Keratinocyte (primary cell): ENCODE data around the gene TET2. TPM values are rescaled to one million over a fixed set of nuclear protein-coding genes. Genes with fewer than 3 reads are reported as not detected.

Experiments
- DNase-seq: peaks from one replicate; pipeline ENCODE4 v3.0.0-alpha.2; 2011; ENCODE audit warnings: low read depth, missing footprints, low spot score
- FAIRE-seq: peaks from 2 replicates; lab custom pipeline; 2011; peaks lifted over from hg19 to GRCh38; lab: Jason Lieb, UNC
- H2AFZ ChIP-seq: 2 replicates; pipeline ENCODE4 v1.6.0; 2012; ENCODE audit warnings: low read length, control low read depth, inconsistent platforms; ENCODE audit not compliant: control insufficient read depth
- H3K27ac ChIP-seq: 2 replicates; pipeline ENCODE4 v1.5.1; 2011; ENCODE audit warnings: low read length; ENCODE audit not compliant: control insufficient read depth, insufficient read depth
- H3K27me3 ChIP-seq: 3 replicates; pipeline ENCODE4 v1.6.0; 2011; ENCODE audit warnings: low read length; ENCODE audit not compliant: control insufficient read depth, insufficient read depth; ENCODE audit errors: extremely low read depth
- H3K36me3 ChIP-seq, 2 experiments: 2 replicates in 1 of 2; 3 replicates in 1 of 2; pipeline ENCODE4 v1.5.1; 2011; ENCODE audit warnings: low read length in 2 of 2, mild to moderate bottlenecking in 1 of 2; ENCODE audit not compliant: control insufficient read depth in 2 of 2, insufficient read depth in 2 of 2; ENCODE audit errors: extremely low read depth in 1 of 2
- H3K4me1 ChIP-seq: 3 replicates; pipeline ENCODE4 v1.5.1; 2011; ENCODE audit warnings: low read length; ENCODE audit not compliant: control insufficient read depth, insufficient read depth; ENCODE audit errors: extremely low read depth
- H3K4me2 ChIP-seq: 3 replicates; pipeline ENCODE4 v1.6.0; 2011; ENCODE audit warnings: low read depth, low read length; ENCODE audit not compliant: control insufficient read depth, insufficient read depth; ENCODE audit errors: extremely low read depth
- H3K4me3 ChIP-seq, 3 experiments: fragments of 200-600 bp in 1 of 3; sonication (generic) in 1 of 3; 2 replicates in 2 of 3; 3 replicates in 1 of 3; pipeline ENCODE4 v1.5.1; 2011 to 2016; ENCODE audit warnings: low read length in 3 of 3, mild to moderate bottlenecking in 3 of 3, control low read depth in 2 of 3, inconsistent platforms in 1 of 3, low read depth in 1 of 3, mixed read lengths in 1 of 3, mixed run types in 1 of 3, moderate library complexity in 1 of 3; ENCODE audit not compliant: control insufficient read depth in 2 of 3, insufficient read depth in 2 of 3; ENCODE audit errors: extremely low read depth in 1 of 3
- H3K79me2 ChIP-seq: 2 replicates; pipeline ENCODE4 v1.6.0; 2012; ENCODE audit warnings: low read length; ENCODE audit not compliant: control insufficient read depth, insufficient read depth
- H3K9ac ChIP-seq: 3 replicates; pipeline ENCODE4 v1.6.0; 2011; ENCODE audit warnings: low read length; ENCODE audit not compliant: control insufficient read depth, insufficient read depth; ENCODE audit errors: extremely low read depth
- H3K9me1 ChIP-seq: 3 replicates; pipeline ENCODE4 v1.6.0; 2011; ENCODE audit warnings: low read length; ENCODE audit not compliant: control insufficient read depth, insufficient read depth; ENCODE audit errors: extremely low read depth
- H3K9me3 ChIP-seq: 2 replicates; pipeline ENCODE4 v1.5.1; 2012; ENCODE audit warnings: low read depth, low read length; ENCODE audit not compliant: control insufficient read depth
- H4K20me1 ChIP-seq: 3 replicates; pipeline ENCODE4 v1.6.0; 2011; ENCODE audit warnings: low read length; ENCODE audit not compliant: control insufficient read depth, insufficient read depth; ENCODE audit errors: extremely low read depth
- EZH2 ChIP-seq: IDR thresholded peaks from one replicate; pipeline ENCODE4 v1.6.1; 2012; ENCODE audit warnings: inconsistent platforms, mild to moderate bottlenecking, low read length, moderate library complexity
- dilution Hi-C: fragments of 300-500 bp; cut with MboI; formaldehyde crosslinking; loops from one replicate; pipeline ENCODE4 v1.7.0; 2020; ENCODE audit warnings: low sequenced_read_pairs; ENCODE audit not compliant: extremely low pct_ligation_motif_present
- polyA plus RNA-seq, 5 experiments: library from polyadenylated mRNA; depleted of rRNA in 3 of 5; stranded (reverse) in 3 of 5; stranded (forward) in 1 of 5; unstranded in 1 of 5; fragments of >200 nt; gene quantifications; 1 replicate in 1 of 5; 2 replicates in 3 of 5; 3 replicates in 1 of 5; pipeline versions ENCODE4 v1.2.1 to v1.2.3, GENCODE V29; 2011 to 2012; ENCODE audit warnings: missing spikeins in 2 of 5, low read depth in 1 of 5, low replicate concordance in 1 of 5
- TF ChIP-seq, protein P1 (sequence below), 3 experiments: IDR thresholded peaks in 1 of 3; conservative IDR thresholded peaks in 1 of 3; optimal IDR thresholded peaks in 1 of 3; 2 replicates in 2 of 3; 3 replicates in 1 of 3; pipeline versions ENCODE3 to v1.5.1; 2011; ENCODE audit warnings: low read length in 3 of 3, mild to moderate bottlenecking in 3 of 3, moderate library complexity in 2 of 3, control low read depth in 1 of 3, inconsistent platforms in 1 of 3; ENCODE audit not compliant: insufficient read depth in 2 of 3; ENCODE audit errors: extremely low read depth in 1 of 3

Gene TET2
- polyA plus RNA-seq, 1 donor (not counting 4 experiments of a cell fraction or from before 2014, with no cell fraction given) = 9.6 TPM

DNA sequence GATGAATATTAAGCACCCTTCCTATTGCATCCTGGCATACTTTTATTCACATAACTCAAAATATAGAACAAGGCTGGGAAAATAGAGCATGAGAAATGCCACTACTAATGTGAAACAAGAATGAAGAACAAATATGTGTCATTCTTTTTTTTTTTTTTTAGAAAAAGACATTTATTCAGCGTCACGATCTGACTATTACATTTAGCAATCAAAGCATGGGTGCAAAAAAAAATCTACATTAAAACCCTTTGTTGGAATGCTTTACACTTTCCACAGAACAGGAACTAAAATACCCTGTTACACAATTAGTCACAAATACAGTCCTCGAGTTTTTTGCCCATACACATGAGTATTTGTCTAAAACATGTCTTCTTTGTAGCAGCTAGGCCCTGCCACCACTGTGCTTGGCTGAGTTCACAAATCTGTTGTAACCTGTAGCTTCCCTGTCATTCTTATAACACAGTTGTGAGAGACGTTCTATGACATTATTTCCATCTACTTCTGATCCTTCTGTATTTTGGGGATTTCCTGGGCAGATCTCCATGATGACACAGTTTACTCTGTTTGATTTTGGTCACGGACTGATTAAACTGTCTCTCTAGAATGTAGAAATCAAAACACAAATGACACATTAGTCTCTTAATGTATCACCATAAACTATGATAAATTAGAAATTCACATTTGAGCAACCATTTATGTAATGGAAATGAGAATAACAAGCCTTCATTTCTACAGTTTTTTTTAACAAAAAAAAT is 9.4 kb upstream of the TET2 start:
- no peaks in the 10 kb centered on the region for H4K20me1 ChIP-seq
- H2AFZ ChIP-seq = no peak overlapping the region
- H3K27me3 ChIP-seq = no peaks in the 10 kb centered on the region
- DNase-seq (no peak), FAIRE-seq (no peak)
- no peak overlapping the region for H3K9ac ChIP-seq
- no peaks in the 10 kb centered on the region for H3K79me2 ChIP-seq
- TF ChIP-seq EZH2 = no peak
- TF ChIP-seq, protein P1, sequence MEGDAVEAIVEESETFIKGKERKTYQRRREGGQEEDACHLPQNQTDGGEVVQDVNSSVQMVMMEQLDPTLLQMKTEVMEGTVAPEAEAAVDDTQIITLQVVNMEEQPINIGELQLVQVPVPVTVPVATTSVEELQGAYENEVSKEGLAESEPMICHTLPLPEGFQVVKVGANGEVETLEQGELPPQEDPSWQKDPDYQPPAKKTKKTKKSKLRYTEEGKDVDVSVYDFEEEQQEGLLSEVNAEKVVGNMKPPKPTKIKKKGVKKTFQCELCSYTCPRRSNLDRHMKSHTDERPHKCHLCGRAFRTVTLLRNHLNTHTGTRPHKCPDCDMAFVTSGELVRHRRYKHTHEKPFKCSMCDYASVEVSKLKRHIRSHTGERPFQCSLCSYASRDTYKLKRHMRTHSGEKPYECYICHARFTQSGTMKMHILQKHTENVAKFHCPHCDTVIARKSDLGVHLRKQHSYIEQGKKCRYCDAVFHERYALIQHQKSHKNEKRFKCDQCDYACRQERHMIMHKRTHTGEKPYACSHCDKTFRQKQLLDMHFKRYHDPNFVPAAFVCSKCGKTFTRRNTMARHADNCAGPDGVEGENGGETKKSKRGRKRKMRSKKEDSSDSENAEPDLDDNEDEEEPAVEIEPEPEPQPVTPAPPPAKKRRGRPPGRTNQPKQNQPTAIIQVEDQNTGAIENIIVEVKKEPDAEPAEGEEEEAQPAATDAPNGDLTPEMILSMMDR (optimal IDR thresholded peaks at IDR 0.05 in 1 of 3, IDR thresholded peaks at IDR 0.05 in 1 of 3, conservative IDR thresholded peaks at IDR 0.05 in 1 of 3; ENCODE audit: extremely low read depth in 1 of 3, insufficient read depth in 2 of 3, low read length in 3 of 3) = no peak
- no peaks in the 10 kb centered on the region for H3K9me3 ChIP-seq
- no peak overlapping the region for H3K4me2 ChIP-seq
- no peaks in the 10 kb centered on the region for H3K9me1 ChIP-seq
- no peaks in the 10 kb centered on the region for H3K36me3 ChIP-seq
- H3K4me1 ChIP-seq = no peaks in the 10 kb centered on the region
- no peak overlapping the region for H3K27ac ChIP-seq
- no peak overlapping the region for H3K4me3 ChIP-seq
- dilution Hi-C loops = no loop called here

DNA sequence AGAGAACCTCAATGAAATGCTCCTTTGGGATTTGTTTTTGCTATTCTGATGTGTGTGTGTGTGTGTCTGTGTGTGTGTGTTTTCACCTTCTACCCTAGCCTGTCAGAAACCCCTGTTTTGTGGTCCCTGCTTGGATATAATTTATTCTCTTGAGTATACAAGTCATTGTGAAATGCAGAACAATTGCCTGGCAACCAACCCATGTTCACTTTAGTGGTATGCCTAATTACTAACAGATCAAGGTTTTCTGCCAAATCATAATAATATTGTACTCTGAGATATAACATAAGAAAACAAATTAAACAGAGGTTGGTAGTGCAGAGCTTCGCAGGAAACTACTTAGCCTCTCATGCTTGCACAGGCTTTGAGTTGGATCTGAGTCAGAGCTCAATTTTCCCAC is 7.0 kb upstream of the TET2 start:
- no peak for DNase-seq
- no peaks in the 10 kb centered on the region for H3K9me3 ChIP-seq

More for the DNA sequence above, 7.0 kb upstream of the TET2 start:
- no peaks in the 10 kb centered on the region for H3K4me1 ChIP-seq
- H3K9me1 ChIP-seq = no peaks in the 10 kb centered on the region
- H3K9ac ChIP-seq = no peak overlapping the region
- H3K27me3 ChIP-seq = no peaks in the 10 kb centered on the region
- dilution Hi-C loops = no loop called here
- H3K79me2 ChIP-seq = no peaks in the 10 kb centered on the region
- H2AFZ ChIP-seq = no peak overlapping the region
- H3K27ac ChIP-seq = no peak overlapping the region
- peak; percentile 34 for FAIRE-seq
- H4K20me1 ChIP-seq = no peaks in the 10 kb centered on the region
- TF ChIP-seq EZH2 = no peak
- no peak overlapping the region for H3K4me2 ChIP-seq
- no peaks in the 10 kb centered on the region for H3K36me3 ChIP-seq
- H3K4me3 ChIP-seq = no peak overlapping the region
